Neural progenitor cell (in vitro differentiated cells): ENCODE measurements around the gene CCDC63. TPM values are rescaled to one million over a fixed set of nuclear protein-coding genes. Genes with fewer than 3 reads are reported as not detected.

ENCODE experiments used
- DNase-seq: peaks from one replicate; pipeline ENCODE4 v3.0.0-alpha.2; 2016; ENCODE audit warnings: low spot score
- H2AFZ ChIP-seq: fragments of 200-600 bp; sonication (generic); replicated peaks from 2 replicates; pipeline ENCODE4 v1.6.1; 2016; ENCODE audit warnings: antibody characterized with exemption
- H3F3A ChIP-seq: fragments of 200-600 bp; sonication (generic); 2 replicates; pipeline ENCODE4 v1.6.1; 2016; ENCODE audit warnings: antibody characterized with exemption, low read depth
- H3K27ac ChIP-seq: fragments of 200-600 bp; sonication (generic); 2 replicates; pipeline ENCODE4 v1.5.1; 2016; ENCODE audit warnings: mild to moderate bottlenecking
- H3K27me3 ChIP-seq: fragments of 200-600 bp; sonication (generic); 2 replicates; pipeline ENCODE4 v1.6.1; 2016; ENCODE audit warnings: mild to moderate bottlenecking, moderate library complexity
- H3K36me3 ChIP-seq: fragments of 200-600 bp; sonication (generic); 2 replicates; pipeline ENCODE4 v1.5.1; 2016
- H3K4me1 ChIP-seq: fragments of 200-600 bp; sonication (generic); 2 replicates; pipeline ENCODE4 v1.6.1; 2016; ENCODE audit warnings: mixed run types
- H3K4me2 ChIP-seq: fragments of 200-600 bp; sonication (generic); 2 replicates; pipeline ENCODE4 v1.6.1; 2016
- H3K4me3 ChIP-seq: fragments of 200-600 bp; sonication (generic); 2 replicates; pipeline ENCODE4 v1.5.1; 2016
- H3K79me2 ChIP-seq: fragments of 200-600 bp; sonication (generic); 2 replicates; pipeline ENCODE4 v1.6.1; 2016; ENCODE audit warnings: low read depth
- H3K9ac ChIP-seq: fragments of 200-600 bp; sonication (generic); 2 replicates; pipeline ENCODE4 v1.6.1; 2016
- H3K9me3 ChIP-seq: fragments of 200-600 bp; sonication (generic); 2 replicates; pipeline ENCODE4 v1.5.1; 2016; ENCODE audit warnings: low read depth
- H4K20me1 ChIP-seq: fragments of 200-600 bp; sonication (generic); 2 replicates; pipeline ENCODE4 v1.6.1; 2016; ENCODE audit warnings: low read depth
- H3K27ac Mint-ChIP-seq: 3 replicates; pipeline ENCODE4 v1.8.0; 2021; ENCODE audit warnings: mixed read lengths
- H3K27me3 Mint-ChIP-seq: 2 replicates; pipeline ENCODE4 v1.8.0; 2022; ENCODE audit warnings: low read depth, mild to moderate bottlenecking, inconsistent platforms, moderate library complexity, mixed read lengths; ENCODE audit not compliant: insufficient read depth
- H3K36me3 Mint-ChIP-seq: 3 replicates; pipeline ENCODE4 v1.8.0; 2021; ENCODE audit warnings: mixed read lengths
- H3K4me1 Mint-ChIP-seq: 3 replicates; pipeline ENCODE4 v1.8.0; 2021; ENCODE audit warnings: mixed read lengths
- H3K4me3 Mint-ChIP-seq: 3 replicates; pipeline ENCODE4 v1.8.0; 2021; ENCODE audit warnings: mild to moderate bottlenecking, moderate library complexity, mixed read lengths
- H3K9me3 Mint-ChIP-seq: 3 replicates; pipeline ENCODE4 v1.8.0; 2020; ENCODE audit warnings: mixed read lengths
- CTCF ChIP-seq: fragments of 200-600 bp; sonication (generic); IDR thresholded peaks from 2 replicates; pipeline ENCODE4 v1.5.1; 2017; ENCODE audit warnings: antibody characterized with exemption, mild to moderate bottlenecking
- EZH2 ChIP-seq: fragments of 200-600 bp; sonication (generic); IDR thresholded peaks from 2 replicates; pipeline ENCODE4 v1.6.1; 2017; ENCODE audit warnings: antibody characterized with exemption, mild to moderate bottlenecking, moderate library complexity
- EZH2phosphoT487 ChIP-seq: fragments of 200-600 bp; sonication (generic); IDR thresholded peaks from 2 replicates; pipeline ENCODE4 v1.6.1; 2017; ENCODE audit warnings: antibody characterized with exemption
- total RNA-seq: library from RNA; depleted of rRNA; stranded (reverse); fragments of >200 nt; gene quantifications from 2 replicates; pipeline ENCODE4 v1.2.3, GENCODE V29; 2015; ENCODE audit warnings: low replicate concordance

CCDC63 gene
- total RNA-seq, 1 donor from 2014 or later = 0.24 TPM

DNA sequence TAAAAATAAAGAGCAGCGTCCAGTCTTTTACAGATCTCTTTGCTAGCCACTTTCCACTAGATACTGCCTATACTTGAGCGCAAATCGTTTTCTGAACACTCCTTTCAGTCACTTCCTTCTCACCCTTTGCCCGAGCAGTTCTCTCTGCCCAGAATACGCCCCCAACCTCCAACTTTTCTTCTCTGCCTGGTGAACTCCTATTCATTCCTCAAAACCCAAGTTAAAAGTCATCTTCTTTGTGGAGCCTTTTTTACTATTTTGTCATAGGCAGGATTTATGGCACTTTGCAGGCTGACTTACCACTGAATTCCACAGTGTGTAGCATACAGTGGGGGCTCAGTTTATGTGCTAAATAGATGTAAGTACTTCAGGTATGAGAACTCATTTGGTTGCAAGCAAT is 4.0 kb downstream of the CCDC63 start:
- Mint-ChIP-seq H3K4me1 (peaks cover 13% of the 10 kb centered on the region), H3K4me3 (no peak overlapping the region), H3K9me3 (no peaks in the 10 kb centered on the region), H3K27ac (no peak overlapping the region), H3K36me3 (no peaks in the 10 kb centered on the region), H3K27me3 (peaks cover 20% of the 10 kb centered on the region)
- Histone ChIP-seq H3K4me3 (no peak overlapping the region), H3K36me3 (no peaks in the 10 kb centered on the region), H3K9me3 (no peaks in the 10 kb centered on the region), H3K9ac (no peak overlapping the region), H3F3A (no peaks in the 10 kb centered on the region), H3K79me2 (no peaks in the 10 kb centered on the region), H3K4me1 (peaks cover 7% of the 10 kb centered on the region), H4K20me1 (no peaks in the 10 kb centered on the region), H3K27me3 (no peaks in the 10 kb centered on the region), H3K4me2 (no peak overlapping the region), H3K27ac (no peak overlapping the region), H2AFZ (no peak overlapping the region)
- no peak for DNase-seq
- TF ChIP-seq EZH2phosphoT487 (no peak), EZH2 (no peak), CTCF (no peak)

DNA sequence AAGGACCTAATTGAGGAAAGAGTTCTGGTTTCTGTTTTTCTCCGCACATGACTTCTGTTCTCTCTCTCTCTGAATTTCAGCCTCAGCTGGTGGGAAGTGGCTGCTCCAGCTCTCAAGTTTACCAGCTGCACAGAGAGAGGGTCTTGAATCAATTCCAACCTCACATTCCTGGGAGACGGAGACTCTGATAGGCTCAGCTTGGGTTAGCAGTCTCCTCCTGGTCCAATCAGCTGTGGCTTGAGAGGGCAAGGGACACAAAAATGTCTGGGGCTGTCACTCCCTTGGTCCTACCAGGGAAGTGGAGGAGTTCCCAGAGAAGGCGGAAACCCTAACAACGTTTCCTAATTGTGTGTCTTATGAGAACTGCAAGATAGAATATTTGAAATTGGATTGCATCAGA is 7.0 kb downstream of the CCDC63 start:
- H3K9me3 ChIP-seq = no peaks in the 10 kb centered on the region
- H3K4me3 ChIP-seq = no peak overlapping the region
- H3F3A ChIP-seq = peaks cover 24% of the 10 kb centered on the region
- no peak overlapping the region for H3K4me2 ChIP-seq
- peaks cover 24% of the 10 kb centered on the region for H3K4me1 ChIP-seq
- TF ChIP-seq EZH2 (no peak), CTCF (no peak), EZH2phosphoT487 (no peak)
- H3K9ac ChIP-seq = no peak overlapping the region
- DNase-seq = peak; percentile 49
- Mint-ChIP-seq H3K27me3 (peaks cover 12% of the 10 kb centered on the region), H3K4me1 (peaks cover 15% of the 10 kb centered on the region), H3K9me3 (no peaks in the 10 kb centered on the region), H3K4me3 (no peak overlapping the region), H3K36me3 (no peaks in the 10 kb centered on the region), H3K27ac (no peak overlapping the region)
- no peaks in the 10 kb centered on the region for H3K79me2 ChIP-seq
- H3K27ac ChIP-seq = no peak overlapping the region
- H2AFZ ChIP-seq = no peak overlapping the region
- H3K36me3 ChIP-seq = no peaks in the 10 kb centered on the region
- no peaks in the 10 kb centered on the region for H3K27me3 ChIP-seq
- no peaks in the 10 kb centered on the region for H4K20me1 ChIP-seq

GRCh38 chr12:110856542-110856941 is 9.8 kb downstream of the CCDC63 start:
- Mint-ChIP-seq H3K27me3 (peaks cover 10% of the 10 kb centered on the region), H3K27ac (no peak overlapping the region), H3K36me3 (no peaks in the 10 kb centered on the region), H3K4me3 (no peak overlapping the region), H3K4me1 (peaks cover 27% of the 10 kb centered on the region), H3K9me3 (no peaks in the 10 kb centered on the region)
- Histone ChIP-seq H3K9me3 (no peaks in the 10 kb centered on the region), H3K4me2 (no peak overlapping the region), H3K79me2 (no peaks in the 10 kb centered on the region), H3K9ac (no peak overlapping the region), H3K27me3 (no peaks in the 10 kb centered on the region), H3K36me3 (no peaks in the 10 kb centered on the region), H3K27ac (no peak overlapping the region), H3K4me3 (no peak overlapping the region), H3K4me1 (peaks cover 37% of the 10 kb centered on the region), H2AFZ (no peak overlapping the region), H4K20me1 (no peaks in the 10 kb centered on the region), H3F3A (peaks cover 40% of the 10 kb centered on the region)
- TF ChIP-seq EZH2phosphoT487 (no peak), EZH2 (no peak), CTCF (no peak)
- no peak for DNase-seq
